Stimulated activated CD8-positive, alpha-beta memory T cell treated with anti-CD3 and anti-CD28 coated beads, Interleukin-4, amount 100 ng/mL, for 4 hours (primary cell): ENCODE measurements around the gene XRCC3.

ENCODE experiments used
- DNase-seq, 2 donors: peaks; one replicate each; pipeline ENCODE4 v3.0.0-alpha.2; 2020; ENCODE audit warnings: low read depth in 2 of 2, low spot score in 1 of 2

The XRCC3 gene

GRCh38 chr14:103707329-103708263 lies 7.7 kb downstream of the XRCC3 start:
- DNase-seq: no peak

- no peak for DNase-seq
Measured at GRCh38 chr14:103706551-103707328, 8.5 kb downstream of the XRCC3 start.

GRCh38 chr14:103705504-103706284 lies 9.6 kb downstream of the XRCC3 start:
- DNase-seq: no peak

- DNase-seq: no peak
Measured at GRCh38 chr14:103705118-103705503, 10.1 kb downstream of the XRCC3 start.

GRCh38 chr14:103704708-103705107 lies 10.5 kb downstream of the XRCC3 start:
- no peak for DNase-seq

GRCh38 chr14:103703433-103704385 lies 11.5 kb downstream of the XRCC3 start:
- DNase-seq: no peak

- no peak for DNase-seq
Measured at GRCh38 chr14:103702497-103703432, 12.5 kb downstream of the XRCC3 start.

- no peak for DNase-seq
Measured at GRCh38 chr14:103702095-103702494, 13.2 kb downstream of the XRCC3 start.

GRCh38 chr14:103700753-103701490 lies 14.3 kb downstream of the XRCC3 start:
- no peak for DNase-seq

GRCh38 chr14:103699901-103700752 lies 15.1 kb downstream of the XRCC3 start:
- DNase-seq: no peak

- no peak for DNase-seq
Measured at GRCh38 chr14:103699261-103699661, 16.0 kb downstream of the XRCC3 start.

GRCh38 chr14:103698380-103699260 lies 16.6 kb downstream of the XRCC3 start:
- DNase-seq: no peak

- no peak for DNase-seq
Measured at GRCh38 chr14:103697603-103698379, 17.5 kb downstream of the XRCC3 start.

- no peak for DNase-seq
Measured at GRCh38 chr14:103697206-103697602, 18.0 kb downstream of the XRCC3 start.

- DNase-seq: no peak
Measured at GRCh38 chr14:103696466-103697071, 18.7 kb downstream of the XRCC3 start.

GRCh38 chr14:103696070-103696402 lies 19.2 kb downstream of the XRCC3 start:
- no peak for DNase-seq
